ENCODE measurements around the gene NSL1. TPM values are rescaled to one million over a fixed set of nuclear protein-coding genes. Genes with fewer than 3 reads are reported as not detected.
"Not testable (repeated sequence)": the region's sequence is repeated elsewhere in the genome, so short reads cannot be mapped to it uniquely, and the experiment has no call there.

NSL1 gene
- total and polyA plus RNA-seq, 5 donors from 2014 or later, result 24.4 to 69.1 (median 67.0) TPM

DNA sequence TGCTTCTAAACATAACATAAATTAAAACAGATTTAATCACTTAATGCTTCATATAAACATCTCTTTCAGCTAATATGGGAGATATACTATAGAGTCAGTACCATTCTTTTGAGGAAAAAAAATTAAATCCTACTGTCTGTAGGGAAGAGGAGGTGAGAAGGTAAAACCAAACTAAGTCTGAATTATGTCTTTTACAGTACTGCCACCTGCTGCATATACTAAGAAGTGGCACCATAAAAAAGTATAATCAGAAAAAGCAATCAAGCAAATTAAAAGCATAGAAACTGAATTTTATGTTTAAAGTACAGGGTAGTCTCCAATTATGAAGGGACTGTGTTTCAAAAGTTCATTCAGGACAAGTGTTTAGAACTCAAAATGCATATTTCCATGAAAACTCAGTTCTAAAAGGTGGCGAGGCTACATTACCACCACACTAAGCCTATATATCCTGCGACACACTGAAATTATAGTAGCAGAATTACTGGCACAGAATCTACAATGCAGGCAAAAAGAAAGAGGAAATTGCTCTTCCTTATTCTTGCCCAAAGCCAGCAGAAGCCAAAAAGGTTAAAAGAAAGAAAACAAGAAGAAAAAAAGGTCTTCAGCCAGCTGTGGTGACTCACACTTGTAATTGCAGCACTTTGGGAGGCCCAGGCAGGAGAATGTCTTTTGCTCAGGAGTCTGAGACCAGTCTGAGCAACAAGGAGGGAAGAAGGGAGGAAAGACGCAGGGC lies 9.0 kb downstream of the NSL1 start:
- Mint-ChIP-seq H3K9me3 (no peaks in the 10 kb centered on the region), H3K36me3 (peaks cover 44% of the 10 kb centered on the region), H3K4me1 (peaks cover 13 to 18% (median 13%) of the 10 kb centered on the region in 4 donors), H3K4me3 (peak overlapping the region in 1 of 4 donors; percentile 7), H3K27ac (no peak overlapping the region), H3K27me3 (no peaks in the 10 kb centered on the region)
- Histone ChIP-seq H3K36me3 (ENCODE audit: control insufficient read depth, insufficient read depth, low read length) (peaks cover 37% of the 10 kb centered on the region), H3K27ac (ENCODE audit: insufficient read depth, low read length, poor library complexity, severe bottlenecking) (no peak overlapping the region), H3K27me3 (ENCODE audit: control insufficient read depth, insufficient read depth, low read length) (no peaks in the 10 kb centered on the region), H3K4me1 (ENCODE audit: control insufficient read depth, insufficient read depth, low read length, poor library complexity, severe bottlenecking) (peaks cover 3% of the 10 kb centered on the region), H3K9me3 (ENCODE audit: control insufficient read depth in 2 of 2, low read length in 2 of 2) (no peaks in the 10 kb centered on the region), H3K4me3 (ENCODE audit: low read depth, low read length) (no peak overlapping the region)
- ATAC-seq (ENCODE audit: low read depth in 2 of 2) (peak in 1 of 2 donors; percentile 47), DNase-seq (peak in 2 of 3 donors; percentile 37 to 39)

DNA sequence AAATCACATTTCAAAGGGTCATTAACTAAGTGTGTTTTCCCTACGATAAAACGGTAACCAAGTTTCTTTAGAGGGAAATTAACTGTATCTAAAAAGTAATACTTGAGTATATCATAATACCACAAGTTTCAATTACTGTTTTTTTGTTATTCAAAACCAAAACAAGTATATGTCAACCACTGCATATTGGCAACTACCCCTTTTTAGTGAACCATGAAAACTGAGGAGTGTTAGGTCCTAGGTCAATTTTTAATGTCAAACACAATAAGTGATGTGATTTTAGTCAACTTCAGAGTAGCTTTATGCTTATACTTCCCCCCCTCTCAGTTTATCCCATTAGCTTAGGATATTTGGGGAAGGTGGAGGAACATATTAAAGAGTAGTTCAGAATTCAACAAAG lies 10.4 kb downstream of the NSL1 start:
- no peak for DNase-seq
- no peaks in the 10 kb centered on the region for H3K4me1 ChIP-seq (ENCODE audit: control insufficient read depth, insufficient read depth, low read length, poor library complexity, severe bottlenecking)
- Mint-ChIP-seq H3K9me3 (no peaks in the 10 kb centered on the region), H3K27me3 (no peaks in the 10 kb centered on the region), H3K4me1 (peaks cover 9 to 22% (median 12%) of the 10 kb centered on the region in 4 donors), H3K4me3 (no peak overlapping the region), H3K27ac (no peak overlapping the region), H3K36me3 (peaks cover 44% of the 10 kb centered on the region)
- no peak for ATAC-seq (ENCODE audit: low read depth in 2 of 2)
- H3K36me3 ChIP-seq (ENCODE audit: control insufficient read depth, insufficient read depth, low read length), result peaks cover 37% of the 10 kb centered on the region
- no peaks in the 10 kb centered on the region for H3K27me3 ChIP-seq (ENCODE audit: control insufficient read depth, insufficient read depth, low read length)
- no peaks in the 10 kb centered on the region for H3K9me3 ChIP-seq (ENCODE audit: control insufficient read depth in 2 of 2, low read length in 2 of 2)
- H3K4me3 ChIP-seq (ENCODE audit: low read depth, low read length), result no peak overlapping the region
- H3K27ac ChIP-seq (ENCODE audit: insufficient read depth, low read length, poor library complexity, severe bottlenecking), result no peak overlapping the region

DNA sequence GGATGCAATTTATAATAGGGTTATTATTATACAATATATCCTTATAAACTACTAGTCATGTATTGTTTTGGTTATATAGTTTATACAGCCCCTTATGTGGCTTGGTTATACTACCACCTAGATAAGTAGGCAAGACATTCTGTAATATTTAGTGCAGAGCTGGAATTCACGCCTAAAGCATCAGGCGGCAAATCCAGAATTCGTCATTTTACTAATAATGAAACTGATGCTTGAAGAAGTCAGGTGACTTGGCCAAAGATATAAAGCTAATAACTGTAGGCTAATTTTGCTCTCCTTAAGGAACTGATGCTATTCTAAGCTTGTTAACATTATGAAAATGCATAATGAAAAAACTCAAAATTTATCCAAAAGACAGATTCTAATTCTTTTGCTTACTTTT lies 10.8 kb downstream of the NSL1 start:
- H3K27ac Mint-ChIP-seq, result peak overlapping the region in 1 of 3 donors; percentile 23
- H3K36me3 Mint-ChIP-seq, result peaks cover 41% of the 10 kb centered on the region
- no peak for ATAC-seq (ENCODE audit: low read depth in 2 of 2)

DNA sequence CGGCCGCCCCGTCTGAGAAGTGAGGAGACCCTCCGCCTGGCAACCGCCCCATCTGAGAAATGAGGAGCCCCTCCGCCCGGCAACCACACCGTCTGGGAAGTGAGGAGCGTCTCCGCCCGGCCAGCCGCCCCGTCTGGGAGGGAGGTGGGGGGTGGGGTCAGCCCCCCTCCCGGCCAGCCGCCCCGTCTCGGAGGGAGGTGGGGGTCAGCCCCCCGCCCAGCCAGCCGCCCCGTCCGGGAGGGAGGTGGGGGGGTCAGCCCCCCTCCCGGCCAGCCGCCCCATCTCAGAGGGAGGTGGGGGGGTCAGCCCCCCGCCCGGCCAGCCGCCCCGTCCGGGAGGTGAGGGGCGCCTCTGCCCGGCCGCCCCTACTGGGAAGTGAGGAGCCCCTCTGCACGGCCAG lies 12.5 kb downstream of the NSL1 start:
- not testable (repeated sequence) for H3K27ac Mint-ChIP-seq; ATAC-seq (ENCODE audit: low read depth in 2 of 2); H3K9me3 ChIP-seq (ENCODE audit: control insufficient read depth in 2 of 2, low read length in 2 of 2); H3K4me3 ChIP-seq (ENCODE audit: low read depth, low read length); H3K4me1 ChIP-seq (ENCODE audit: control insufficient read depth, insufficient read depth, low read length, poor library complexity, severe bottlenecking); H3K4me3 Mint-ChIP-seq; H3K9me3 Mint-ChIP-seq; H3K27ac ChIP-seq (ENCODE audit: insufficient read depth, low read length, poor library complexity, severe bottlenecking); H3K27me3 ChIP-seq (ENCODE audit: control insufficient read depth, insufficient read depth, low read length); H3K27me3 Mint-ChIP-seq; DNase-seq
- H3K4me1 Mint-ChIP-seq, result peaks cover 7 to 25% (median 14%) of the 10 kb centered on the region in 4 donors
- H3K36me3 ChIP-seq (ENCODE audit: control insufficient read depth, insufficient read depth, low read length), result peaks cover 19% of the 10 kb centered on the region
- peaks cover 43% of the 10 kb centered on the region for H3K36me3 Mint-ChIP-seq

More for the DNA sequence above, 10.8 kb downstream of the NSL1 start:
- Mint-ChIP-seq H3K27me3 (no peaks in the 10 kb centered on the region), H3K9me3 (no peaks in the 10 kb centered on the region), H3K4me3 (no peak overlapping the region), H3K4me1 (peaks cover 9 to 22% (median 12%) of the 10 kb centered on the region in 4 donors)
- Histone ChIP-seq H3K4me3 (ENCODE audit: low read depth, low read length) (no peak overlapping the region), H3K27me3 (ENCODE audit: control insufficient read depth, insufficient read depth, low read length) (no peaks in the 10 kb centered on the region), H3K27ac (ENCODE audit: insufficient read depth, low read length, poor library complexity, severe bottlenecking) (no peak overlapping the region), H3K36me3 (ENCODE audit: control insufficient read depth, insufficient read depth, low read length) (peaks cover 33% of the 10 kb centered on the region), H3K4me1 (ENCODE audit: control insufficient read depth, insufficient read depth, low read length, poor library complexity, severe bottlenecking) (no peaks in the 10 kb centered on the region), H3K9me3 (ENCODE audit: control insufficient read depth in 2 of 2, low read length in 2 of 2) (no peaks in the 10 kb centered on the region)
- DNase-seq, result no peak

DNA sequence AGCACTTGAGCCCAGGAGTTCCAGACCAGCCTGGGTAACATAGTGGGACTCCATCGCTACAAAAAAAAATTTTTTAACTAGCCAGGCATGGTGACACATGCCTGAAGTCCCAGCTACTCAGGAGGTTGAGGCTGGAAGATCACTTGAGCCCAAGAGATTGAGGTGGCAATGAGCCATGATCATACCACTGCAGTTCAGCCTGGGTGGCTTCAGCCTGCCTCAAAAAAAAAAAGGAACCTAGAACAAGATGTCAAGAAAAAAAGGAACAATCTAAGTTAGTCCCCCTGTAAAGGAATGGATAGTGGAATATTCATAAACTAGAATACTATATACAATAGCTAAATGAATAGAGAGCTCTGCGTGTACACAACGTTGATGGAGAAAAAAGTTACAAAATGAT lies 14.4 kb downstream of the NSL1 start:
- H3K36me3 ChIP-seq (ENCODE audit: control insufficient read depth, insufficient read depth, low read length), result peaks cover 6% of the 10 kb centered on the region
- Mint-ChIP-seq H3K4me3 (no peak overlapping the region), H3K4me1 (peaks cover 9 to 27% (median 23%) of the 10 kb centered on the region in 4 donors), H3K9me3 (no peaks in the 10 kb centered on the region), H3K36me3 (peaks cover 39% of the 10 kb centered on the region), H3K27me3 (no peaks in the 10 kb centered on the region), H3K27ac (no peak overlapping the region)
- no peaks in the 10 kb centered on the region for H3K27me3 ChIP-seq (ENCODE audit: control insufficient read depth, insufficient read depth, low read length)
- no peak overlapping the region for H3K27ac ChIP-seq (ENCODE audit: insufficient read depth, low read length, poor library complexity, severe bottlenecking)
- no peaks in the 10 kb centered on the region for H3K4me1 ChIP-seq (ENCODE audit: control insufficient read depth, insufficient read depth, low read length, poor library complexity, severe bottlenecking)
- no peak for ATAC-seq (ENCODE audit: low read depth in 2 of 2)
- H3K4me3 ChIP-seq (ENCODE audit: low read depth, low read length), result no peak overlapping the region
- DNase-seq, result no peak
- no peaks in the 10 kb centered on the region for H3K9me3 ChIP-seq (ENCODE audit: control insufficient read depth in 2 of 2, low read length in 2 of 2)

DNA sequence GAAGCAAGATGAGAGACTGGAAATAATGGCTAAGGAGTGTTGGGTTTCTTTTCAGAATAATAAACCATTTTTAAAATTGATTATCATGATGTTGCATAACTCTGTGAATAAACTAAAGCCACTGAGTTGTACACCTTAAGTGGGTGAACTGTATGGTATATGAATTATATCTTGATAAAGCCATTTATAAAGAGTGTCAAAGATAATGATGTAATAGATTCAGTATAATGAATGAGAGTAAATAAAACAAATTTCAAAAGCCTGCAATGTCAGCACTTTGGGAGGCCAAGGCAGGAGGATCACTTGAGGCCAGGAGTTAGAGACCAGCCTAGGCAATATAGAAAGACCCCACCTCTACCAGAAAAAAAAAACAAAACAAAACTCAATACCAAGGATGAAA lies 16.3 kb downstream of the NSL1 start:
- Mint-ChIP-seq H3K36me3 (peaks cover 51% of the 10 kb centered on the region), H3K27ac (peak overlapping the region in 1 of 3 donors; percentile 21)
- no peak overlapping the region for H3K27ac ChIP-seq (ENCODE audit: insufficient read depth, low read length, poor library complexity, severe bottlenecking)

DNA sequence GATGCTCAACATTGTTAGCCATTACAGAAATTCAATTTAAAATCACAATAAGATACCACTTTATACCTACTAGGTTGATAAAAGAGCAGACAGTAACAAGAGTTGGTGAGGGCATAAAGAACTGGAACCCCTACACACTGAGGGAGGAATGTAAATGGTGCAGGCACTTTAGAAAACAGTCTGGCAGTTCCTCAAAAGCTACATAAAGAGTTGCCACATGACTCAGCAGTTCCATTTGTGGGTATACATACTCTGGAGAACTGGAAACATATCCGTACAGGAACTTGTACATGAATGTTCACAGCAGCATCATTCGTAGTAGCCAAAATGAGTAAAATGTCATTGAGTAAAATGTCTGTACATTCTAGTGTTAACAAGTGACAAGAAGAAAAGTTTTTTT lies 17.0 kb downstream of the NSL1 start:
- H3K36me3 ChIP-seq (ENCODE audit: control insufficient read depth, insufficient read depth, low read length), result peaks cover 10% of the 10 kb centered on the region
- no peak overlapping the region for H3K27ac ChIP-seq (ENCODE audit: insufficient read depth, low read length, poor library complexity, severe bottlenecking)
- H3K4me3 Mint-ChIP-seq, result no peak overlapping the region
- H3K36me3 Mint-ChIP-seq, result peaks cover 57% of the 10 kb centered on the region
- peaks cover 9 to 26% (median 24%) of the 10 kb centered on the region in 4 donors for H3K4me1 Mint-ChIP-seq
- H3K4me1 ChIP-seq (ENCODE audit: control insufficient read depth, insufficient read depth, low read length, poor library complexity, severe bottlenecking), result no peaks in the 10 kb centered on the region
- no peaks in the 10 kb centered on the region for H3K27me3 Mint-ChIP-seq
- peaks cover 0 to 16% (median 2%) of the 10 kb centered on the region in 7 donors for H3K9me3 Mint-ChIP-seq
- peaks cover 9 to 19% of the 10 kb centered on the region in 2 experiments for H3K9me3 ChIP-seq (ENCODE audit: control insufficient read depth in 2 of 2, low read length in 2 of 2)
- ATAC-seq (ENCODE audit: low read depth in 2 of 2) (no peak), DNase-seq (no peak)
- H3K4me3 ChIP-seq (ENCODE audit: low read depth, low read length), result no peak overlapping the region
- peak overlapping the region in 1 of 3 donors; percentile 22 for H3K27ac Mint-ChIP-seq
- H3K27me3 ChIP-seq (ENCODE audit: control insufficient read depth, insufficient read depth, low read length), result no peaks in the 10 kb centered on the region

More for the DNA sequence above, 16.3 kb downstream of the NSL1 start:
- H3K9me3 ChIP-seq (ENCODE audit: control insufficient read depth in 2 of 2, low read length in 2 of 2), result peaks cover 6 to 12% of the 10 kb centered on the region in 2 experiments
- Mint-ChIP-seq H3K4me1 (peaks cover 9 to 26% (median 24%) of the 10 kb centered on the region in 4 donors), H3K27me3 (no peaks in the 10 kb centered on the region), H3K4me3 (no peak overlapping the region), H3K9me3 (peaks cover 0 to 9% (median 2%) of the 10 kb centered on the region in 7 donors)
- H3K36me3 ChIP-seq (ENCODE audit: control insufficient read depth, insufficient read depth, low read length), result peaks cover 7% of the 10 kb centered on the region
- H3K27me3 ChIP-seq (ENCODE audit: control insufficient read depth, insufficient read depth, low read length), result no peaks in the 10 kb centered on the region
- no peak overlapping the region for H3K4me3 ChIP-seq (ENCODE audit: low read depth, low read length)
- no peaks in the 10 kb centered on the region for H3K4me1 ChIP-seq (ENCODE audit: control insufficient read depth, insufficient read depth, low read length, poor library complexity, severe bottlenecking)
- no peak for DNase-seq
- no peak for ATAC-seq (ENCODE audit: low read depth in 2 of 2)

DNA sequence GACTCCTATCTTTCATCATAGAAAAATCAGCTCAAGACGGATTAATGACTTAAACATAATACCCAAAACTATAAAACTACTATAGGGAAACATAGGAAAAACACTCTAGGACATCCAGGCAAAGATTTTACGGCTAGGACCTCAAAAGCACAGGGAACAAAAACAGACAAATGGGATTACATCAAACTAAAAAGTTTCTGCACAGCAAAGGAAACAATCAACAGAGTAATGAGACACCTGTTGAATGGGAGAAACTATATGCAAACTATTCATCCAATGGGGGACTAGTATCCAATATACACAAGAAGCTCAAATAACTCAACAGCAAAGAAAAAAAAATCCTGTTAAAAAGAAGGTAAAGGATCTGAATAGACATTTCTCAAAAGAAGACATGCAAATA lies 18.6 kb downstream of the NSL1 start:
- ATAC-seq (ENCODE audit: low read depth in 2 of 2) (no peak), DNase-seq (no peak)
- no peak overlapping the region for H3K27ac Mint-ChIP-seq
- peaks cover 66% of the 10 kb centered on the region for H3K36me3 Mint-ChIP-seq
- H3K4me1 Mint-ChIP-seq, result peaks cover 14 to 29% (median 23%) of the 10 kb centered on the region in 4 donors
- no peak overlapping the region for H3K4me3 Mint-ChIP-seq
- no peaks in the 10 kb centered on the region for H3K27me3 Mint-ChIP-seq
- H3K9me3 Mint-ChIP-seq, result peaks cover 0 to 29% (median 10%) of the 10 kb centered on the region in 7 donors
- Histone ChIP-seq H3K36me3 (ENCODE audit: control insufficient read depth, insufficient read depth, low read length) (peaks cover 15% of the 10 kb centered on the region), H3K4me1 (ENCODE audit: control insufficient read depth, insufficient read depth, low read length, poor library complexity, severe bottlenecking) (no peaks in the 10 kb centered on the region), H3K27ac (ENCODE audit: insufficient read depth, low read length, poor library complexity, severe bottlenecking) (no peak overlapping the region), H3K27me3 (ENCODE audit: control insufficient read depth, insufficient read depth, low read length) (no peaks in the 10 kb centered on the region), H3K4me3 (ENCODE audit: low read depth, low read length) (no peak overlapping the region), H3K9me3 (ENCODE audit: control insufficient read depth in 2 of 2, low read length in 2 of 2) (peaks cover 22 to 33% of the 10 kb centered on the region in 2 experiments)
